SK-N-MC (cell line): Measurements from ENCODE around the gene DNASE1L1.
A peak's percentile ranks its signal among the peaks of the same experiment; 100 is the strongest.

Experiments
- EZH2 ChIP-seq: fragments of 200-600 bp; sonication (generic); IDR thresholded peaks from one replicate; pipeline ENCODE4 v1.6.1; 2017; ENCODE audit warnings: antibody characterized with exemption
- POLR2AphosphoS5 ChIP-seq: IDR thresholded peaks from 2 replicates; pipeline ENCODE4 v1.6.1; 2012; ENCODE audit warnings: mild to moderate bottlenecking, low read depth, low read length, borderline replicate concordance

GRCh38 chrX:154369449-154370299, 39.4 kb downstream of the DNASE1L1 start:
- TF ChIP-seq POLR2AphosphoS5 = peak; percentile 70; the same call in 1 of the 2 replicates
- no peak for TF ChIP-seq EZH2
